Measurements from ENCODE around the gene PRR7.

GRCh38 chr5:177426566-177427210, 19.9 kb upstream of the PRR7 start, which contains the start of gene GRK6:
- TF ChIP-seq CTCF (tag by site-specific recombination; IDR thresholded peaks at IDR 0.05) (no peak), KLF7 (tag by site-specific recombination; IDR thresholded peaks at IDR 0.05; ENCODE audit: borderline replicate concordance) (no peak), ZNF133 (tag by site-specific recombination; IDR thresholded peaks at IDR 0.05) (no peak), PRDM4 (tag by site-specific recombination; IDR thresholded peaks at IDR 0.05) (no peak), PRDM6 (tag by site-specific recombination; IDR thresholded peaks at IDR 0.05) (no peak), PATZ1 (tag by site-specific recombination; IDR thresholded peaks at IDR 0.05) (no peak; the same call in none of the 2 replicates), TCF7L2 (IDR thresholded peaks at IDR 0.05; ENCODE audit: borderline replicate concordance, low read depth, low read length) (no peak), ZNF2 (tag by site-specific recombination; IDR thresholded peaks at IDR 0.05) (no peak)
